ENCODE measurements around the gene SMIM43. TPM values are rescaled to one million over a fixed set of nuclear protein-coding genes. Genes with fewer than 3 reads are reported as not detected.

The SMIM43 gene
- total RNA-seq, 1 donor from 2014 or later: not detected

GRCh38 chr4:121724671-121725070 lies 40.3 kb downstream of the SMIM43 start:
- H3K4me1 ChIP-seq: no peaks in the 10 kb centered on the region
- no peak for DNase-seq (ENCODE audit: low spot score in 2 of 2)
- H3K4me3 ChIP-seq: no peak overlapping the region
- H3K36me3 ChIP-seq: no peaks in the 10 kb centered on the region
- intact Hi-C loops (cut with DNase I): loop anchor here (5.0 kb wide), 1 partner anchor 37 kb away; no protein-coding TSS in a partner anchor
- no peak overlapping the region for H3K27ac ChIP-seq
- H3K27me3 ChIP-seq: no peaks in the 10 kb centered on the region
- no peaks in the 10 kb centered on the region for H3K9me3 ChIP-seq
- no peak for TF ChIP-seq CTCF (IDR thresholded peaks at IDR 0.05)

GRCh38 chr4:121721700-121722099 lies 43.3 kb downstream of the SMIM43 start:
- Histone ChIP-seq H3K9me3 (no peaks in the 10 kb centered on the region), H3K27ac (no peak overlapping the region), H3K4me1 (no peaks in the 10 kb centered on the region), H3K27me3 (no peaks in the 10 kb centered on the region), H3K36me3 (no peaks in the 10 kb centered on the region), H3K4me3 (no peak overlapping the region)
- intact Hi-C loops (cut with DNase I): no loop called here
- TF ChIP-seq CTCF (IDR thresholded peaks at IDR 0.05): no peak
- no peak for DNase-seq (ENCODE audit: low spot score in 2 of 2)

GRCh38 chr4:121720109-121720508 lies 44.9 kb downstream of the SMIM43 start:
- no peak for TF ChIP-seq CTCF (IDR thresholded peaks at IDR 0.05)
- Histone ChIP-seq H3K4me1 (no peaks in the 10 kb centered on the region), H3K4me3 (no peak overlapping the region), H3K9me3 (no peaks in the 10 kb centered on the region), H3K27me3 (no peaks in the 10 kb centered on the region), H3K36me3 (no peaks in the 10 kb centered on the region), H3K27ac (no peak overlapping the region)
- DNase-seq (ENCODE audit: low spot score in 2 of 2): no peak
- intact Hi-C loops (cut with DNase I): no loop called here

- H3K27me3 ChIP-seq: no peaks in the 10 kb centered on the region
- no peaks in the 10 kb centered on the region for H3K9me3 ChIP-seq
- no peak overlapping the region for H3K4me3 ChIP-seq
- no peaks in the 10 kb centered on the region for H3K4me1 ChIP-seq
- intact Hi-C loops (cut with DNase I): no loop called here
- TF ChIP-seq CTCF (IDR thresholded peaks at IDR 0.05): no peak
- no peaks in the 10 kb centered on the region for H3K36me3 ChIP-seq
- DNase-seq (ENCODE audit: low spot score in 2 of 2): no peak
- no peak overlapping the region for H3K27ac ChIP-seq
Measured at GRCh38 chr4:121717680-121718237, 47.2 kb downstream of the SMIM43 start.

GRCh38 chr4:121714548-121714947 lies 50.4 kb downstream of the SMIM43 start:
- intact Hi-C loops (cut with DNase I): no loop called here
- H3K36me3 ChIP-seq: no peaks in the 10 kb centered on the region
- no peak overlapping the region for H3K4me3 ChIP-seq
- H3K27me3 ChIP-seq: no peaks in the 10 kb centered on the region
- no peak for DNase-seq (ENCODE audit: low spot score in 2 of 2)
- H3K4me1 ChIP-seq: no peaks in the 10 kb centered on the region
- H3K9me3 ChIP-seq: no peaks in the 10 kb centered on the region
- H3K27ac ChIP-seq: no peak overlapping the region
- TF ChIP-seq CTCF (IDR thresholded peaks at IDR 0.05): no peak

- Histone ChIP-seq H3K27ac (no peak overlapping the region), H3K9me3 (no peaks in the 10 kb centered on the region), H3K27me3 (no peaks in the 10 kb centered on the region), H3K4me3 (no peak overlapping the region), H3K36me3 (no peaks in the 10 kb centered on the region), H3K4me1 (no peaks in the 10 kb centered on the region)
- DNase-seq (ENCODE audit: low spot score in 2 of 2): no peak
- intact Hi-C loops (cut with DNase I): no loop called here
- TF ChIP-seq CTCF (IDR thresholded peaks at IDR 0.05): no peak
Measured at GRCh38 chr4:121712783-121713182, 52.2 kb downstream of the SMIM43 start.
